ENCODE data around the gene EYA2. TPM values are rescaled to one million over a fixed set of nuclear protein-coding genes. Genes with fewer than 3 reads are reported as not detected.

EYA2 gene
- polyA plus RNA-seq, 6 donors from 2014 or later: not detected

GRCh38 chr20:46985671-46986070, 91.0 kb downstream of the EYA2 start:
- Mint-ChIP-seq H3K27ac (no peak overlapping the region), H3K27me3 (peaks cover 12 to 32% (median 19%) of the 10 kb centered on the region in 3 donors), H3K9me3 (peaks cover 9 to 40% (median 20%) of the 10 kb centered on the region in 7 donors), H3K36me3 (peaks cover 6 to 9% of the 10 kb centered on the region in 2 donors), H3K4me1 (no peaks in the 10 kb centered on the region), H3K4me3 (no peak overlapping the region)
- no peak for DNase-seq
- ATAC-seq (ENCODE audit: low read depth in 2 of 2): no peak

- H3K4me1 Mint-ChIP-seq: no peaks in the 10 kb centered on the region
- peaks cover 9 to 36% (median 19%) of the 10 kb centered on the region in 7 donors for H3K9me3 Mint-ChIP-seq
- H3K27ac Mint-ChIP-seq: no peak overlapping the region
- peaks cover 13 to 33% (median 27%) of the 10 kb centered on the region in 3 donors for H3K27me3 Mint-ChIP-seq
- DNase-seq (no peak), ATAC-seq (ENCODE audit: low read depth in 2 of 2) (no peak)
- no peak overlapping the region for H3K4me3 Mint-ChIP-seq
- H3K36me3 Mint-ChIP-seq: peaks cover 6 to 9% of the 10 kb centered on the region in 2 donors
These were observed 92.4 kb downstream of the EYA2 start for GRCh38 chr20:46987001-46987400.

- H3K27ac Mint-ChIP-seq: peak overlapping the region in 1 of 6 donors; percentile 54
- peaks cover 0 to 5% (median 0%) of the 10 kb centered on the region in 7 donors for H3K9me3 Mint-ChIP-seq
- peaks cover 12 to 38% (median 29%) of the 10 kb centered on the region in 3 donors for H3K27me3 Mint-ChIP-seq
- no peaks in the 10 kb centered on the region for H3K36me3 Mint-ChIP-seq
- no peak overlapping the region for H3K4me3 Mint-ChIP-seq
- H3K4me1 Mint-ChIP-seq: peaks cover 7 to 8% (median 7%) of the 10 kb centered on the region in 3 donors
- ATAC-seq (ENCODE audit: low read depth in 2 of 2): no peak
- DNase-seq: no peak
These were observed 95.5 kb downstream of the EYA2 start for GRCh38 chr20:46990017-46990595.

GRCh38 chr20:46990596-46991104, 96.0 kb downstream of the EYA2 start:
- H3K27ac Mint-ChIP-seq: no peak overlapping the region
- H3K27me3 Mint-ChIP-seq: peaks cover 12 to 38% (median 26%) of the 10 kb centered on the region in 3 donors
- DNase-seq: no peak
- no peaks in the 10 kb centered on the region for H3K36me3 Mint-ChIP-seq
- no peak for ATAC-seq (ENCODE audit: low read depth in 2 of 2)
- H3K9me3 Mint-ChIP-seq: peaks cover 0 to 2% (median 0%) of the 10 kb centered on the region in 7 donors
- H3K4me1 Mint-ChIP-seq: peaks cover 7 to 8% (median 7%) of the 10 kb centered on the region in 3 donors
- no peak overlapping the region for H3K4me3 Mint-ChIP-seq

GRCh38 chr20:46991168-46991567, 96.5 kb downstream of the EYA2 start:
- no peak overlapping the region for H3K27ac Mint-ChIP-seq
- peaks cover 7 to 8% (median 7%) of the 10 kb centered on the region in 3 donors for H3K4me1 Mint-ChIP-seq
- no peak overlapping the region for H3K4me3 Mint-ChIP-seq
- no peaks in the 10 kb centered on the region for H3K36me3 Mint-ChIP-seq
- DNase-seq (no peak), ATAC-seq (ENCODE audit: low read depth in 2 of 2) (no peak)
- H3K9me3 Mint-ChIP-seq: peaks cover 0 to 2% (median 0%) of the 10 kb centered on the region in 7 donors
- H3K27me3 Mint-ChIP-seq: peaks cover 12 to 38% (median 30%) of the 10 kb centered on the region in 3 donors

- ATAC-seq (ENCODE audit: low read depth in 2 of 2) (no peak), DNase-seq (no peak)
- Mint-ChIP-seq H3K4me3 (no peak overlapping the region), H3K36me3 (no peaks in the 10 kb centered on the region), H3K27ac (peak overlapping the region in 1 of 6 donors; percentile 49), H3K9me3 (peaks cover 0 to 2% (median 0%) of the 10 kb centered on the region in 7 donors), H3K4me1 (peaks cover 7 to 8% (median 7%) of the 10 kb centered on the region in 3 donors), H3K27me3 (peaks cover 9 to 46% (median 34%) of the 10 kb centered on the region in 3 donors)
These were observed 97.4 kb downstream of the EYA2 start for GRCh38 chr20:46991880-46992639.

- ATAC-seq (ENCODE audit: low read depth in 2 of 2): no peak
- Mint-ChIP-seq H3K27me3 (peaks cover 9 to 48% (median 34%) of the 10 kb centered on the region in 3 donors), H3K4me1 (peaks cover 7 to 8% (median 7%) of the 10 kb centered on the region in 3 donors), H3K4me3 (no peak overlapping the region), H3K9me3 (peaks cover 0 to 2% (median 0%) of the 10 kb centered on the region in 7 donors), H3K27ac (peak overlapping the region in 1 of 6 donors; percentile 49), H3K36me3 (no peaks in the 10 kb centered on the region)
- DNase-seq: no peak
These were observed 98.0 kb downstream of the EYA2 start for GRCh38 chr20:46992640-46993035.

- Mint-ChIP-seq H3K27ac (peak overlapping the region in 1 of 6 donors; percentile 66), H3K4me3 (peak overlapping the region in 1 of 8 donors; percentile 32), H3K9me3 (peaks cover 0 to 2% (median 0%) of the 10 kb centered on the region in 7 donors), H3K36me3 (no peaks in the 10 kb centered on the region), H3K27me3 (peaks cover 13 to 54% (median 43%) of the 10 kb centered on the region in 3 donors), H3K4me1 (peaks cover 7 to 8% (median 7%) of the 10 kb centered on the region in 3 donors)
- no peak for ATAC-seq (ENCODE audit: low read depth in 2 of 2)
- DNase-seq: no peak
These were observed 98.9 kb downstream of the EYA2 start for GRCh38 chr20:46993465-46994095.

GRCh38 chr20:46994341-46994740, 99.7 kb downstream of the EYA2 start:
- peak; percentile 69 to 78 for ATAC-seq (ENCODE audit: low read depth in 2 of 2)

GRCh38 chr20:46995561-46996142, 101.0 kb downstream of the EYA2 start:
- Mint-ChIP-seq H3K9me3 (peaks cover 0 to 2% (median 0%) of the 10 kb centered on the region in 7 donors), H3K4me3 (no peak overlapping the region), H3K27me3 (peaks cover 16 to 47% (median 46%) of the 10 kb centered on the region in 3 donors), H3K36me3 (no peaks in the 10 kb centered on the region), H3K27ac (no peak overlapping the region), H3K4me1 (peaks cover 7 to 8% (median 7%) of the 10 kb centered on the region in 3 donors)
- no peak for ATAC-seq (ENCODE audit: low read depth in 2 of 2)
- DNase-seq: no peak

More at GRCh38 chr20:46994341-46994740, 99.7 kb downstream of the EYA2 start:
- H3K27me3 Mint-ChIP-seq: peaks cover 16 to 51% (median 45%) of the 10 kb centered on the region in 3 donors
- DNase-seq: peak; percentile 4
- H3K4me3 Mint-ChIP-seq: peak overlapping the region; percentile 23 to 88 (median 40)
- H3K9me3 Mint-ChIP-seq: peaks cover 0 to 2% (median 0%) of the 10 kb centered on the region in 7 donors
- no peaks in the 10 kb centered on the region for H3K36me3 Mint-ChIP-seq
- H3K27ac Mint-ChIP-seq: peak overlapping the region in 2 of 6 donors; percentile 47 to 85
- peaks cover 7 to 8% (median 7%) of the 10 kb centered on the region in 3 donors for H3K4me1 Mint-ChIP-seq

- Mint-ChIP-seq H3K27me3 (peaks cover 10 to 49% (median 44%) of the 10 kb centered on the region in 3 donors), H3K4me1 (peaks cover 7 to 8% (median 7%) of the 10 kb centered on the region in 3 donors), H3K27ac (no peak overlapping the region), H3K36me3 (no peaks in the 10 kb centered on the region), H3K9me3 (peaks cover 0 to 6% (median 0%) of the 10 kb centered on the region in 7 donors), H3K4me3 (no peak overlapping the region)
- DNase-seq: no peak
- ATAC-seq (ENCODE audit: low read depth in 2 of 2): no peak
These were observed 102.5 kb downstream of the EYA2 start for GRCh38 chr20:46997187-46997586.

GRCh38 chr20:46998477-46999240, 104.0 kb downstream of the EYA2 start:
- ATAC-seq (ENCODE audit: low read depth in 2 of 2) (no peak), DNase-seq (no peak)
- peaks cover 0 to under 1% of the 10 kb centered on the region in 2 donors for H3K36me3 Mint-ChIP-seq
- peak overlapping the region in 1 of 6 donors; percentile 70 for H3K27ac Mint-ChIP-seq
- H3K4me1 Mint-ChIP-seq: peaks cover 7 to 8% (median 7%) of the 10 kb centered on the region in 3 donors
- H3K27me3 Mint-ChIP-seq: peaks cover 14 to 47% (median 44%) of the 10 kb centered on the region in 3 donors
- peak overlapping the region in 1 of 8 donors; percentile 31 for H3K4me3 Mint-ChIP-seq
- H3K9me3 Mint-ChIP-seq: peaks cover 0 to 13% (median 3%) of the 10 kb centered on the region in 7 donors

All from naive B cell (primary cell).